CD8-positive, alpha-beta memory T cell (primary cell): ENCODE data around the gene KLHDC4. TPM values are rescaled to one million over a fixed set of nuclear protein-coding genes. Genes with fewer than 3 reads are reported as not detected.
A peak's percentile ranks its signal among the peaks of the same experiment; 100 is the strongest.

Experiments used
- CTCF ChIA-PET: fragments of 350-600 bp; sonication (Branson Sonifier 250); formaldehyde crosslinking; loops from one replicate; lab custom pipeline; 2021; ENCODE audit warnings: antibody characterized with exemption; lab: Charles Lee
- POLR2A ChIA-PET: fragments of 350-600 bp; sonication (Branson Sonifier 250); formaldehyde crosslinking; loops from one replicate; lab custom pipeline; 2021; ENCODE audit warnings: antibody characterized with exemption; lab: Charles Lee
- DNase-seq, 5 donors: peaks; one replicate each; pipeline versions ENCODE4 v3.0.0 to v3.0.0-alpha.2; 2020 to 2022; ENCODE audit warnings: mixed read lengths in 1 of 5
- H3K27ac ChIP-seq: one replicate; pipeline ENCODE4 v1.7.0; 2013; ENCODE audit warnings: low read depth, mild to moderate bottlenecking, low read length, moderate library complexity
- H3K27me3 ChIP-seq: 2 replicates; pipeline ENCODE4 v1.7.0; 2013; ENCODE audit warnings: low read length, mild to moderate bottlenecking; ENCODE audit not compliant: insufficient read depth, poor library complexity, severe bottlenecking
- H3K36me3 ChIP-seq: 2 replicates; pipeline ENCODE4 v1.7.0; 2013; ENCODE audit warnings: mild to moderate bottlenecking, low read length, moderate library complexity; ENCODE audit not compliant: insufficient read depth
- H3K4me1 ChIP-seq: 2 replicates; pipeline ENCODE4 v1.7.0; 2013; ENCODE audit warnings: mild to moderate bottlenecking, low read length, moderate library complexity; ENCODE audit not compliant: insufficient read depth
- H3K4me3 ChIP-seq: 2 replicates; pipeline ENCODE4 v1.7.0; 2013; ENCODE audit warnings: mild to moderate bottlenecking, low read length
- H3K9me3 ChIP-seq: 2 replicates; pipeline ENCODE4 v1.7.0; 2013; ENCODE audit warnings: mild to moderate bottlenecking, low read length
- H3K27ac Mint-ChIP-seq, 8 donors: one replicate each; pipeline ENCODE4 v1.8.0; 2020 to 2021; ENCODE audit warnings: mixed read lengths in 8 of 8, mild to moderate bottlenecking in 6 of 8, inconsistent platforms in 3 of 8, moderate library complexity in 3 of 8
- H3K27me3 Mint-ChIP-seq, 2 donors: one replicate each; pipeline ENCODE4 v1.8.0; 2020 to 2021; ENCODE audit warnings: mixed read lengths in 2 of 2, mild to moderate bottlenecking in 1 of 2, moderate library complexity in 1 of 2
- H3K36me3 Mint-ChIP-seq, 3 donors: one replicate each; pipeline ENCODE4 v1.8.0; 2020 to 2021; ENCODE audit warnings: mixed read lengths in 3 of 3, inconsistent platforms in 1 of 3, mild to moderate bottlenecking in 1 of 3
- H3K4me1 Mint-ChIP-seq, 3 donors: one replicate each; pipeline ENCODE4 v1.8.0; 2020 to 2021; ENCODE audit warnings: mixed read lengths in 3 of 3, inconsistent platforms in 1 of 3, mild to moderate bottlenecking in 1 of 3
- H3K4me3 Mint-ChIP-seq, 7 donors: one replicate each; pipeline ENCODE4 v1.8.0; 2020 to 2021; ENCODE audit warnings: mixed read lengths in 7 of 7, mild to moderate bottlenecking in 6 of 7, moderate library complexity in 4 of 7, inconsistent platforms in 2 of 7
- H3K9me3 Mint-ChIP-seq, 5 donors: one replicate each; pipeline ENCODE4 v1.8.0; 2020 to 2022; ENCODE audit warnings: mixed read lengths in 5 of 5, mild to moderate bottlenecking in 3 of 5, moderate library complexity in 2 of 5, inconsistent platforms in 1 of 5
- polyA plus RNA-seq: library from polyadenylated mRNA; unstranded; fragments of 300-500 nt; fragmentation: Illumina TruSeq; gene quantifications from one replicate; pipeline ENCODE4 v1.2.3, GENCODE V29; 2021
- total RNA-seq, 2 experiments: library from RNA; stranded (reverse); gene quantifications; one replicate each; pipeline ENCODE4 v1.2.3, GENCODE V29; 2021

The KLHDC4 gene
- total and polyA plus RNA-seq, 3 experiments from 2014 or later = 35.5 to 77.3 (median 71.5) TPM

DNA sequence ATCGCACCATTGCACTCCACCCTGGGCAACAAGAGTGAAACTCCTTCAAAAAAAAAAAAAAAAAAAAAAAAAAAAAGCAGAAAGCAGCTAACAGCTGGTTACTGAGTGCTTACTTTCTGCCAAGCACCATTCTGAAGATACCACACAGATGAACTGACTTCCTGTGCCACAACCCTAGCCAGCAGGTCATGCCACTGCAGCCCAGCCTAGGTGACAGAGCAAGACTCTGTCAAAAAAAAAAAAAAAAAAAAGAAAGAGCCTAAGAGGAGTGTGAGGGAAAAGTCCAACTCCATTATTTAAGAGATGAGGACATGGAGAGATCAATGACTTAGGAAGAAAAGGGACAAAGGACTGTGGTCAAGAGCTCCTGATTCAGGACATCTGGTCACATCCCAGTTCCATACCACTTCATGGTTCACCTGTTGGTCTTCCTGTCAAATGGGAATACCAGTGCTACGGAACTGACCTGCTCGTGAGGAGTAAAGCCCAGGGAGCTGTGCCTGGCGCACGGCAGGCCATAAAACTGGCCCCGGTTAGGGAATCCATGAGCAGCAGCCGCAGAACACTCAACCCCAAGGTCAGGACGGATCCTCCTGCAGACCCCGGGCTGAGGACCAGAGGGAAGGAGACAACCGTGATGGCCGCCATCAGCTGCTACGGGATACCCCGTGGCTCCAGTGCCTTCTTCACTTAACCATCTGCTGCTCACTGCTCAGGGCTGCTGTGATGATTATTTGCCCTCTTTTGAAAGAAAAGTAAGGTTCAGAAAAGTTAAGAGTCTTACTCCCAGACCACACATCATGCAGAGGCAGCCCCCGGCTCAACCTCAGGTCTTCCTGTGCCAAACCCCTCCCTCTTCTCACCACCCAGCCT, 950 bp downstream of the KLHDC4 start:
- H3K4me3 ChIP-seq = peak overlapping the region; percentile 89
- no peaks in the 10 kb centered on the region for H3K27me3 ChIP-seq
- peak overlapping the region; percentile 95 to 100 (median 96) for H3K4me3 Mint-ChIP-seq
- H3K9me3 ChIP-seq = no peaks in the 10 kb centered on the region
- peaks cover 46 to 56% (median 51%) of the 10 kb centered on the region in 3 donors for H3K4me1 Mint-ChIP-seq
- ChIA-PET POLR2A (interaction anchor here (0.6 to 1.7 kb wide), 7 partner anchors 11 to 391 kb away, joined by 3 to 15 read pairs (median 5); partner anchors contain the start of gene BANP), CTCF (interaction anchor here (0.9 to 7.6 kb wide), 8 partner anchors 9 to 107 kb away, joined by 3 to 77 read pairs (median 4); no protein-coding TSS in a partner anchor)
- peaks cover 0 to 2% of the 10 kb centered on the region in 2 donors for H3K27me3 Mint-ChIP-seq
- H3K9me3 Mint-ChIP-seq = no peaks in the 10 kb centered on the region
- H3K36me3 Mint-ChIP-seq = peaks cover 4 to 52% (median 11%) of the 10 kb centered on the region in 3 donors
- peak overlapping the region; percentile 93 for H3K27ac ChIP-seq
- peaks cover 43% of the 10 kb centered on the region for H3K4me1 ChIP-seq
- H3K27ac Mint-ChIP-seq = peak overlapping the region; percentile 95 to 99 (median 98)
- DNase-seq = peak; percentile 38 to 82 (median 80)
- H3K36me3 ChIP-seq = peaks cover 22% of the 10 kb centered on the region

DNA sequence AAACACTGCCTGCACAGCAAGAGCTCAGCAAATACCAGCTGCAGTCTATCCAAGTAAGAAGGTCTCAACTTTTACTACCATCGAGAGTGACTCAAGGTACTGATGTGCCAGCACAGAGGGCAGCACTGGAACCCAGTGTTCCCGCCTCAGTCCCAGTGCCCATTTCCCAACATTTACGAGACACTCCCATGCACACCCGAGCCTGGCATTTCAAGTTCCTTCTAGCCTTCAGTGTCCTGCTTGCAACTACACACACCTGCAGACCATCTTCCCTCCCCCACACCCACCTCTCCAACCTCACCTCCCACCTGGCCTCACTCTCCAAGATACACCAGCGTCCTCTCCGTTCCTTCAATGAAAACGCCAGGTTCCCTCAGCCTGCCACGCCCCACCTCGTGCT, 3.2 kb downstream of the KLHDC4 start:
- peak overlapping the region; percentile 84 to 99 (median 96) for H3K27ac Mint-ChIP-seq
- H3K4me3 ChIP-seq = no peak overlapping the region
- H3K36me3 Mint-ChIP-seq = peaks cover 10 to 67% (median 16%) of the 10 kb centered on the region in 3 donors
- peaks cover 0 to 2% of the 10 kb centered on the region in 2 donors for H3K27me3 Mint-ChIP-seq
- POLR2A ChIA-PET = no interaction called here
- no peaks in the 10 kb centered on the region for H3K27me3 ChIP-seq
- no peak for DNase-seq
- peaks cover 32% of the 10 kb centered on the region for H3K36me3 ChIP-seq
- H3K9me3 Mint-ChIP-seq = no peaks in the 10 kb centered on the region
- peak overlapping the region; percentile 62 for H3K27ac ChIP-seq
- H3K4me1 ChIP-seq = peaks cover 43% of the 10 kb centered on the region
- H3K4me1 Mint-ChIP-seq = peaks cover 48 to 66% (median 55%) of the 10 kb centered on the region in 3 donors
- H3K4me3 Mint-ChIP-seq = peak overlapping the region; percentile 58 to 81 (median 68)
- CTCF ChIA-PET = no interaction called here
- H3K9me3 ChIP-seq = no peaks in the 10 kb centered on the region

DNA sequence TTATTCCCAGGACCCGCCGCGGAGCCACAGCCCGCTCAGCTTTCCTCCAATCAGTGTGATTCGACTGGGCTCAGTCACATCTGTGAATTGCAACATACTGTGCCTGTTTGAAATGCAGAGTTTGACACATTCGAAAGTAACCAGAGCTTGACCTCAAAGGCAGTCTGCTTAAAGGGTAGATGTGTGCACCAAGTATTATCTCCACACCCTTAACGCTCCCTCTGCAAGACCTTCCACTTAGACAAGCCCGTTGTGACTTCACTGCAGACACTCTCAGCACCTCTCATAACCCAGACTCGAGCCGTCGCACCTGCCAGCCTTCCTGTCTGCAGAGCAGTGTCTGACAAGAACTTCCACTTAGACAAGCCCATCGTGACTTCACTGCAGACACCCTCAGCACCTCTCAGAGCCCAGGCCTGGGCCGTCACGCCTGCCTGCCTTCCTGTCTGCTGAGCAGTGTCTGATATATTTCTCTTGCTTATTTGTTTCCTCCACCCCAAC, 3.7 kb downstream of the KLHDC4 start:
- Mint-ChIP-seq H3K4me3 (peak overlapping the region; percentile 58 to 81 (median 68)), H3K9me3 (no peaks in the 10 kb centered on the region), H3K27ac (peak overlapping the region; percentile 84 to 99 (median 96)), H3K4me1 (peaks cover 48 to 66% (median 55%) of the 10 kb centered on the region in 3 donors), H3K36me3 (peaks cover 10 to 71% (median 18%) of the 10 kb centered on the region in 3 donors), H3K27me3 (peaks cover 0 to 2% of the 10 kb centered on the region in 2 donors)
- Histone ChIP-seq H3K4me1 (peaks cover 43% of the 10 kb centered on the region), H3K4me3 (no peak overlapping the region), H3K36me3 (peaks cover 32% of the 10 kb centered on the region), H3K27ac (peak overlapping the region; percentile 62), H3K27me3 (no peaks in the 10 kb centered on the region), H3K9me3 (no peaks in the 10 kb centered on the region)
- peak in 4 of 5 donors; percentile 59 to 88 (median 69) for DNase-seq
- ChIA-PET CTCF (interaction anchor here (1.3 kb wide), 1 partner anchor 17 kb away, joined by 3 read pairs; no protein-coding TSS in a partner anchor), POLR2A (interaction anchor here (0.6 kb wide), 1 partner anchor 18 kb away, joined by 3 read pairs; no protein-coding TSS in a partner anchor)

DNA sequence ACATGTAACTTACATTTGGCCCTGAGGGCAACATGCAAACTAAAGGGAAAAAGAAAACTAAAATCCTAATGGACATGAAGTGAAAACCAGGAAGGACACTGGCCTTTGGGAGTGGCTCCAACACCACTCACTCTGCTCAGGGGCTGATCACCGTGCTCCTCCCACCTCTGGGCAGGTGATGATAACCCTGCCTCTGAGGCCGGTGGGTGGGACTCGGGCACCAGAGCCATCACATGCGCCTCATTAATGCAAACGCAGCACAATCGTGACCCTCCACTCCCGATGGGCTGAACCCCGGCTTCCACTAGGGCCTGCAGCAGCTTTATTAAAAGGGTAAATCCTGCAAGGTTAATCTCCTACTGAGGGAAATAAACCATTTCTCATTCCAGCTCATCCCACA, 4.7 kb downstream of the KLHDC4 start:
- no peak overlapping the region for H3K27ac ChIP-seq
- no peak for DNase-seq
- POLR2A ChIA-PET = no interaction called here
- H3K36me3 Mint-ChIP-seq = peaks cover 10 to 80% (median 18%) of the 10 kb centered on the region in 3 donors
- H3K9me3 Mint-ChIP-seq = no peaks in the 10 kb centered on the region
- H3K27ac Mint-ChIP-seq = peak overlapping the region in 6 of 8 donors; percentile 42 to 99 (median 82)
- no peaks in the 10 kb centered on the region for H3K27me3 ChIP-seq
- peaks cover 36% of the 10 kb centered on the region for H3K36me3 ChIP-seq
- peaks cover 47 to 68% (median 55%) of the 10 kb centered on the region in 3 donors for H3K4me1 Mint-ChIP-seq
- H3K9me3 ChIP-seq = no peaks in the 10 kb centered on the region
- CTCF ChIA-PET = interaction anchor here (1.3 kb wide), 1 partner anchor 18 kb away, joined by 3 read pairs; no protein-coding TSS in a partner anchor
- peaks cover 0 to 2% of the 10 kb centered on the region in 2 donors for H3K27me3 Mint-ChIP-seq
- peak overlapping the region in 2 of 7 donors; percentile 38 to 58 for H3K4me3 Mint-ChIP-seq
- H3K4me3 ChIP-seq = no peak overlapping the region
- peaks cover 43% of the 10 kb centered on the region for H3K4me1 ChIP-seq

DNA sequence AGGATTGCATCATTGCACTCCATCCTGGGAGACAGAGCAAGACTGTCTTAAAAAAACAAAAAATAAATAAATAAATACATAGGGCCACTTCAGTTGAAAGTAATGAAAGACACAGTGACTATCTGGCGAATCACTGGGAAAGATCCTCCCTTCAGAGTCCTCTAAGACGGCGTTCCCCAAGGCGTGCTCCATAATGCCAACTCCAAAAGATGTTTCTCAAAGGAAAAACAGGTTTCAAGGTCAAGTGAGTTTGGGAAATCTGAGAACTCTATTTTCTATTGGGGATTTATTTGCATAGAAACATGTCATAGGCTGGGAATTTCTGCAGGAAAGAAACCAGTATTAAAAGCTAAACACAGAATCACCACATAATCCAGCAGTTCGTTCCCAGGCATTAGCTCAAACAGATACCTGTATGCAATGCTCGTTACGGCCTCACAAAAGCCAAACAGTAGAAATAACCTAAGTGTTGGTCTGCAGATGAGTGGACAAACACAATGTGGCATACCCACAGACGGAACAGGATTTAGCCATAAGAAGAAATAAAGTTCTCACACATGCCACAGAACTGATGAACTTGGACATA, 7.9 kb downstream of the KLHDC4 start:
- ChIA-PET CTCF (interaction anchor here (1.5 to 1.6 kb wide), 2 partner anchors 11 to 21 kb away, joined by 3 to 4 read pairs; no protein-coding TSS in a partner anchor), POLR2A (no interaction called here)
- peaks cover 20 to 86% (median 23%) of the 10 kb centered on the region in 3 donors for H3K36me3 Mint-ChIP-seq

DNA sequence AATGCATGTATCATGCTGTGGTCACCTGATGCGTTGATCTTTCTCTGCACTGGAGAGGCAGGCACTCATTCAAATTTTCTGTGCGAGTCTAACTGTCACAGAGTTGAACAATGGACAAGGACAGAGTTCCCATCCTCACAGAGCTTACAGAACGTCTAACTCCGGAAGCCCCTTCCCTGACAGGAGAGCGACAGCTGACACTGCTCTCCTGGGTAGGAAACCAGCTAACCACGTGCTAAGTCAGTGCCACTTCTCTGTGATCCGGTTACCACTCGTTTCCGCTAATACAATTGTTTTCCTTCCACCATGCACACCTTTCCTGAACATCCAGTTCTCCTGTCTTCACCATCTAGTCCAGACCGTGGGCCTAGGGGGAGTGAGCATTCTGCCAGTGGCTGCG, 11.3 kb downstream of the KLHDC4 start:
- Mint-ChIP-seq H3K9me3 (no peaks in the 10 kb centered on the region), H3K27ac (peak overlapping the region; percentile 33 to 94 (median 73)), H3K4me1 (peaks cover 30 to 46% (median 44%) of the 10 kb centered on the region in 3 donors), H3K27me3 (no peaks in the 10 kb centered on the region), H3K4me3 (peak overlapping the region in 6 of 7 donors; percentile 46 to 73 (median 62)), H3K36me3 (peaks cover 14 to 84% (median 25%) of the 10 kb centered on the region in 3 donors)
- H3K9me3 ChIP-seq = no peaks in the 10 kb centered on the region
- ChIA-PET CTCF (interaction anchor here (1.1 to 2.1 kb wide), 2 partner anchors 15 to 118 kb away, joined by 3 to 9 read pairs; no protein-coding TSS in a partner anchor), POLR2A (interaction anchor here (1.0 kb wide), 1 partner anchor 10 kb away, joined by 6 read pairs; no protein-coding TSS in a partner anchor)
- no peak overlapping the region for H3K4me3 ChIP-seq
- H3K36me3 ChIP-seq = peaks cover 66% of the 10 kb centered on the region
- peak in 1 of 5 donors; percentile 19 for DNase-seq
- H3K27me3 ChIP-seq = no peaks in the 10 kb centered on the region
- peaks cover 23% of the 10 kb centered on the region for H3K4me1 ChIP-seq
- no peak overlapping the region for H3K27ac ChIP-seq

More for the DNA sequence above, 7.9 kb downstream of the KLHDC4 start:
- Histone ChIP-seq H3K9me3 (no peaks in the 10 kb centered on the region), H3K4me3 (no peak overlapping the region), H3K27ac (no peak overlapping the region), H3K27me3 (no peaks in the 10 kb centered on the region), H3K36me3 (peaks cover 56% of the 10 kb centered on the region), H3K4me1 (peaks cover 41% of the 10 kb centered on the region)
- no peaks in the 10 kb centered on the region for H3K9me3 Mint-ChIP-seq
- no peak overlapping the region for H3K4me3 Mint-ChIP-seq
- H3K4me1 Mint-ChIP-seq = peaks cover 40 to 63% (median 50%) of the 10 kb centered on the region in 3 donors
- peak overlapping the region in 2 of 8 donors; percentile 50 to 89 for H3K27ac Mint-ChIP-seq
- no peak for DNase-seq
- no peaks in the 10 kb centered on the region for H3K27me3 Mint-ChIP-seq

DNA sequence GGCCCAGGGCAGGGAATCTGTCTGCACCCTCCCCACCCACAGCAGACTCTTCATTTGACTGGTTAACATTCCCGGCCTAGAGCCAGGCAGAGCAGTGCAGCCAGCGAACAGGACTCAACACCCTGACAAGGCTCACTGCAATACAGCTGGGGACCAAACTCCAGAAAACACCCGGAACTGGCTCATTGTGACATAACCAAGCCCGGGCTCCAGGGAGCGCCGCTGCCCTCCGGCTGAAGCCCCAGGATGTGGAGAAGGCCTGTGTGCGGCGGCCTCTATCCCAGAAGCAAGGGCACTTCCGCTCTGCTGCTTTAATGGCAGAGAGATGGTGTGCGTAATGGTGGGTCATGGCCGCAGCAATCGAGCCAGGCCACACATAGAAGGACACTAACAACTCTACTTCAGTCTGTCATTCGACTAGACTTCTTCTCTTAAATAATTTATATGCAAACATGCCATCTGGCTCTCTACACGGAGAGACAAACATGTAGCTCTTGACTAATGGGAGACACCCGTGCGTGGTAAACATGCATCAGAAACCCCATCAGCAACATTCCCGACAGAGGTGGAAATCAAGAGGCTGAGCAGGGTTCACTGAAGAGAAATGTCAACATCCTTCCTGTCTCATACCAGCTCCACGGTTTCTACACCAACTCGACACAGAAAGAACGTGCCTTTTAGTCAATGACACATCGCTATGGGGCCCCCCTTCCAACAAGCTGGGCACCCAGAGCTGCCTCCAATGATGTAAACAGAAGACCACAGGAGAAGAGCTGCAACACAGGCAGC, 18.0 kb downstream of the KLHDC4 start:
- no peak overlapping the region for H3K4me3 ChIP-seq
- peaks cover 67% of the 10 kb centered on the region for H3K36me3 ChIP-seq
- H3K27ac ChIP-seq = no peak overlapping the region
- no peak overlapping the region for H3K4me3 Mint-ChIP-seq
- no peak for DNase-seq
- H3K27me3 Mint-ChIP-seq = no peaks in the 10 kb centered on the region
- peaks cover 14 to 82% (median 20%) of the 10 kb centered on the region in 3 donors for H3K36me3 Mint-ChIP-seq
- H3K4me1 Mint-ChIP-seq = peaks cover 13 to 22% (median 22%) of the 10 kb centered on the region in 3 donors
- ChIA-PET POLR2A (no interaction called here), CTCF (interaction anchor here (1.3 to 1.6 kb wide), 2 partner anchors 21 to 22 kb away, joined by 3 read pairs; no protein-coding TSS in a partner anchor)
- H3K9me3 ChIP-seq = no peaks in the 10 kb centered on the region
- no peak overlapping the region for H3K27ac Mint-ChIP-seq
- no peaks in the 10 kb centered on the region for H3K4me1 ChIP-seq
- H3K9me3 Mint-ChIP-seq = no peaks in the 10 kb centered on the region
- no peaks in the 10 kb centered on the region for H3K27me3 ChIP-seq
